Measurements from ENCODE around the gene VEGFB.

- no peak for TF ChIP-seq YY1 (IDR thresholded peaks at IDR 0.05; ENCODE audit: insufficient read depth, insufficient read length)
- no peak for TF ChIP-seq ZNF274 (IDR thresholded peaks at IDR 0.05; ENCODE audit: low read depth, low read length)
Measured at GRCh38 chr11:64208796-64209562, 25.4 kb upstream of the VEGFB start.

Measured in NT2/D1 (cell line).